Measurements from ENCODE around the gene CLDN22. TPM values are rescaled to one million over a fixed set of nuclear protein-coding genes. Genes with fewer than 3 reads are reported as not detected.

Gene CLDN22
- total RNA-seq, 1 experiment from 2014 or later: not detected

DNA sequence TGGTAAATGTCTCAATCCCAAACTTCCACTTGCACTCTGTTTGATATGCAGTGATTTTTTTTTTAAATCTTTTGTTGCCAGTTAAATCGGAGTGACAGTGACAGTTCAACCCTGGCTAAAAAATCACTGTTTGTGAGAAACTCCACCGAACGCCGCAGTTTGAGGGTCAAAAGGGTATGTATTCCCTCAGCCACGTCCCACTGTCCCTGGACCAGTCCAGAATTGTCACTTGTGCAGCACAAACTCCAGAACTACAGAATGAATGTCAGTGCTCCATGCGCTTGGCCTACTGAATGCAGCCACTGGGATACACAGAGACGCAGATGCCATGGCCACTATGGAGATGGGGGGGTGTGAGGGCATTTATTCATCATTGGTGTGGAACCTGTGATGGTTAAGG is 34.2 kb downstream of the CLDN22 start:
- TF ChIP-seq, protein P1, sequence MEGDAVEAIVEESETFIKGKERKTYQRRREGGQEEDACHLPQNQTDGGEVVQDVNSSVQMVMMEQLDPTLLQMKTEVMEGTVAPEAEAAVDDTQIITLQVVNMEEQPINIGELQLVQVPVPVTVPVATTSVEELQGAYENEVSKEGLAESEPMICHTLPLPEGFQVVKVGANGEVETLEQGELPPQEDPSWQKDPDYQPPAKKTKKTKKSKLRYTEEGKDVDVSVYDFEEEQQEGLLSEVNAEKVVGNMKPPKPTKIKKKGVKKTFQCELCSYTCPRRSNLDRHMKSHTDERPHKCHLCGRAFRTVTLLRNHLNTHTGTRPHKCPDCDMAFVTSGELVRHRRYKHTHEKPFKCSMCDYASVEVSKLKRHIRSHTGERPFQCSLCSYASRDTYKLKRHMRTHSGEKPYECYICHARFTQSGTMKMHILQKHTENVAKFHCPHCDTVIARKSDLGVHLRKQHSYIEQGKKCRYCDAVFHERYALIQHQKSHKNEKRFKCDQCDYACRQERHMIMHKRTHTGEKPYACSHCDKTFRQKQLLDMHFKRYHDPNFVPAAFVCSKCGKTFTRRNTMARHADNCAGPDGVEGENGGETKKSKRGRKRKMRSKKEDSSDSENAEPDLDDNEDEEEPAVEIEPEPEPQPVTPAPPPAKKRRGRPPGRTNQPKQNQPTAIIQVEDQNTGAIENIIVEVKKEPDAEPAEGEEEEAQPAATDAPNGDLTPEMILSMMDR (IDR thresholded peaks at IDR 0.05; ENCODE audit: unreplicated experiment): no peak
- no peak overlapping the region for H3K4me3 Mint-ChIP-seq (ENCODE audit: unreplicated experiment)
- ChIA-PET POLR2A (no interaction called here), CTCF (no interaction called here)
- no peak overlapping the region for H3K27ac Mint-ChIP-seq (ENCODE audit: low read depth, unreplicated experiment)
- peaks cover 62% of the 10 kb centered on the region for H3K36me3 Mint-ChIP-seq (ENCODE audit: insufficient read depth, unreplicated experiment)
- DNase-seq (ENCODE audit: unreplicated experiment): no peak
- intact Hi-C loops (cut with micrococcal nuclease): no loop called here
- no peaks in the 10 kb centered on the region for H3K4me1 Mint-ChIP-seq (ENCODE audit: insufficient read depth, unreplicated experiment)
- no peaks in the 10 kb centered on the region for H3K27me3 Mint-ChIP-seq (ENCODE audit: insufficient read depth, unreplicated experiment)
- BruUV-seq (replicated peaks): no TSS peak
- no peaks in the 10 kb centered on the region for H3K9me3 Mint-ChIP-seq (ENCODE audit: unreplicated experiment)

DNA sequence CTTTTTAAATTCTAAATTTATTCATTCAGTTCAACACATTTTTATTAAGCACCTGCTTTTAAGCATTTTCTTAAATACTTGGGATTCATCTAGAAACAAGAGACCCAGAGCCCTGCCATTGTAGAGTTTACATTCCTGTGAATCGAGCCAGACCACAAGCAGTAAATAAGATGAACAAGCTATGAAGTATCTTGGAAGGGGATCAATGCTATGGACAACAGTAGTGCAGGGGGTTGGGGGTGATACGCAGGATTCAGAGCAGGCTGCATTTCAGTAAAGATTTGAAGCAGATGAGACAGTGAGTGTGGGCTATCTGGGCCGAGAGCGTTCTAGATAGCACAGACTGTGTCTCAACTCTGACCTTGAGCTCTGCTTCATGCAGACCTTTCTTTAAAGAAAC is 35.1 kb downstream of the CLDN22 start:
- POLR2A ChIA-PET: no interaction called here
- TF ChIP-seq, protein P1 (IDR thresholded peaks at IDR 0.05; ENCODE audit: unreplicated experiment): no peak
- CTCF ChIA-PET: interaction anchor here (0.5 to 1.2 kb wide), 2 partner anchors 22 to 118 kb away, joined by 3 to 4 read pairs; no protein-coding TSS in a partner anchor

DNA sequence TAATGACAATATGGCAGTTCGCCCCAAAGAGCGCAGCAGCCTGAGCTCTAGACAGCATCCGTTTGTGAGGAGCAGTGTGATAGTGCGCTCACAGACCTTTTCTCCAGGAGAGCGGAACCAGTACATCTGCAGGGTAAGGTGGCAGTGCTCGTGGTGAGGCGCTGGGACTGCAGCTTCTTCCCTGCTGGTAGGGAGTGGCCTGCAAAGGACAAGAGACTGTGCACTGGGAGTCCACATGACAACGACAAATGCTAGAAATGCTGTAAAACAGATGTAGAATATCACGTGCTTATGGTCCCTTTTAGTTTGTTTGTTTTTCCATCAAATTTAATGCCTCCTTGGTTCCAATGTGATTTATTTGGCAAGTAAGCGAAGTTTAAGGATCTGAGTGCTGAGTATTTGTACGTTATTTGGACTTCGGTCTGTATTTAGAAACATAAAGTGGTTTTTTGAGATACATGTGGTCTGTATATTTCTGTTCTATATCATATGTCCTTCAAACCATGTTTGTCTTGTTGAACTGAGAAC is 35.8 kb downstream of the CLDN22 start:
- TF ChIP-seq, protein P1 (IDR thresholded peaks at IDR 0.05; ENCODE audit: unreplicated experiment): no peak
- intact Hi-C loops (cut with micrococcal nuclease): no loop called here
- Mint-ChIP-seq H3K36me3 (ENCODE audit: insufficient read depth, unreplicated experiment) (peaks cover 64% of the 10 kb centered on the region), H3K4me1 (ENCODE audit: insufficient read depth, unreplicated experiment) (no peaks in the 10 kb centered on the region), H3K27ac (ENCODE audit: low read depth, unreplicated experiment) (no peak overlapping the region), H3K9me3 (ENCODE audit: unreplicated experiment) (no peaks in the 10 kb centered on the region), H3K27me3 (ENCODE audit: insufficient read depth, unreplicated experiment) (no peaks in the 10 kb centered on the region), H3K4me3 (ENCODE audit: unreplicated experiment) (no peak overlapping the region)
- no TSS peak for BruUV-seq (replicated peaks)
- ChIA-PET POLR2A (no interaction called here), CTCF (interaction anchor here (0.5 to 1.6 kb wide), 3 partner anchors 22 to 346 kb away, joined by 3 read pairs; no protein-coding TSS in a partner anchor)
- DNase-seq (ENCODE audit: unreplicated experiment): no peak

More for the DNA sequence above, 35.1 kb downstream of the CLDN22 start:
- no TSS peak for BruUV-seq (replicated peaks)
- DNase-seq (ENCODE audit: unreplicated experiment): no peak
- Mint-ChIP-seq H3K4me1 (ENCODE audit: insufficient read depth, unreplicated experiment) (no peaks in the 10 kb centered on the region), H3K9me3 (ENCODE audit: unreplicated experiment) (no peaks in the 10 kb centered on the region), H3K4me3 (ENCODE audit: unreplicated experiment) (no peak overlapping the region), H3K27me3 (ENCODE audit: insufficient read depth, unreplicated experiment) (no peaks in the 10 kb centered on the region), H3K36me3 (ENCODE audit: insufficient read depth, unreplicated experiment) (peaks cover 64% of the 10 kb centered on the region), H3K27ac (ENCODE audit: low read depth, unreplicated experiment) (no peak overlapping the region)
- intact Hi-C loops (cut with micrococcal nuclease): no loop called here

DNA sequence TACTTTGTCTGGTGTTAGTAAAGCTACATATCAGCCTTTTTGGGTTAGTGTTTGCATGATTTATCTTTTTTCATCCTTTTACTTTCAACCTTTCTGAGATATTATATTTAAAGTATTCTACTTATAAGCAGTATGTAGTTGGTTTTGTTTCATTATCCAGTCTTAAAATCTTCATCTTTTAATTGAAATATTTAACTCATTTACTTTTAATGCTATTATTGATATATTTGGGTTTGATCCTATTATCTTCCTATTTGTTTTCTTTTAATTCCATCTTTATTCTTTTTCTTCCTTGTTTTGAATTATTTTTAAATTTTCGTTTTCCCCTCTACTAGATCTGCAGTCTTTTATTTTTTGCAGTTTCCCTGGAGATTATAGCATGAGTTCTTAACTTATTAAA is 44.0 kb downstream of the CLDN22 start:
- H3K36me3 Mint-ChIP-seq (ENCODE audit: insufficient read depth, unreplicated experiment): peaks cover 43% of the 10 kb centered on the region
- H3K27ac Mint-ChIP-seq (ENCODE audit: low read depth, unreplicated experiment): no peak overlapping the region
- no TSS peak for BruUV-seq (replicated peaks)
- no peak overlapping the region for H3K4me3 Mint-ChIP-seq (ENCODE audit: unreplicated experiment)
- no peak for DNase-seq (ENCODE audit: unreplicated experiment)
- no peaks in the 10 kb centered on the region for H3K27me3 Mint-ChIP-seq (ENCODE audit: insufficient read depth, unreplicated experiment)
- intact Hi-C loops (cut with micrococcal nuclease): no loop called here
- peaks cover 16% of the 10 kb centered on the region for H3K9me3 Mint-ChIP-seq (ENCODE audit: unreplicated experiment)
- POLR2A ChIA-PET: interaction anchor here (0.6 kb wide), 1 partner anchor 1566 kb away, joined by 3 read pairs; no protein-coding TSS in a partner anchor
- TF ChIP-seq, protein P1 (IDR thresholded peaks at IDR 0.05; ENCODE audit: unreplicated experiment): no peak
- no peaks in the 10 kb centered on the region for H3K4me1 Mint-ChIP-seq (ENCODE audit: insufficient read depth, unreplicated experiment)
- CTCF ChIA-PET: interaction anchor here (1.0 to 2.1 kb wide), 2 partner anchors 13 to 20 kb away, joined by 3 to 5 read pairs; no protein-coding TSS in a partner anchor
